Fibroblast of mammary gland (primary cell): ENCODE measurements around the gene KCNMA1.

Experiments used
- DNase-seq: peaks from one replicate; pipeline ENCODE4 v3.0.0-alpha.2; 2010; ENCODE audit warnings: low read depth
- H3K4me3 ChIP-seq: 2 replicates; pipeline ENCODE4 v1.5.1; 2011; ENCODE audit warnings: low read depth, mild to moderate bottlenecking, low read length, moderate library complexity; ENCODE audit not compliant: control insufficient read depth
- TF ChIP-seq, protein P1 (sequence below): conservative IDR thresholded peaks from 2 replicates; pipeline ENCODE4 v1.5.1; 2011; ENCODE audit warnings: low read depth, low read length, inconsistent platforms; ENCODE audit not compliant: control insufficient read depth, insufficient read depth

Gene KCNMA1

DNA sequence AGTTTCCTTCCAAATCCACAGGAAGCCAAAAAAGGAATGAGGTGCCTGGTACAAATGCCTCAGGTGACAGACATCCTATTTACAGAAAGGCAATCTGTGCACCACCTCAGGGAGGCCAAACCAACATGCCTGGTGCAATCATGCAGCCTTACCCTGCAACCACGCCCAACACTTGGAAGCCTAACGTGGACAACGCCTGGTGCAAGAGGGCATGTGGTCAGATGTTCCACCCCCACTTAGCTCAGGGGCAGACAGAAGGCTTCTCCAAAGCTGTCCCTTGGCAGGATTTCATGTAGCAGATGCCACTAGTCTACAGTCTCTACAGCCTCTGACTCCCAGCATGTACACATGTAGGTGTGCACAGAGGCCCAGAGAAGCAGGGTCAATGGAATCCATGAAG, 89.5 kb downstream of the KCNMA1 start:
- no peak overlapping the region for H3K4me3 ChIP-seq
- DNase-seq: no peak
- TF ChIP-seq, protein P1, sequence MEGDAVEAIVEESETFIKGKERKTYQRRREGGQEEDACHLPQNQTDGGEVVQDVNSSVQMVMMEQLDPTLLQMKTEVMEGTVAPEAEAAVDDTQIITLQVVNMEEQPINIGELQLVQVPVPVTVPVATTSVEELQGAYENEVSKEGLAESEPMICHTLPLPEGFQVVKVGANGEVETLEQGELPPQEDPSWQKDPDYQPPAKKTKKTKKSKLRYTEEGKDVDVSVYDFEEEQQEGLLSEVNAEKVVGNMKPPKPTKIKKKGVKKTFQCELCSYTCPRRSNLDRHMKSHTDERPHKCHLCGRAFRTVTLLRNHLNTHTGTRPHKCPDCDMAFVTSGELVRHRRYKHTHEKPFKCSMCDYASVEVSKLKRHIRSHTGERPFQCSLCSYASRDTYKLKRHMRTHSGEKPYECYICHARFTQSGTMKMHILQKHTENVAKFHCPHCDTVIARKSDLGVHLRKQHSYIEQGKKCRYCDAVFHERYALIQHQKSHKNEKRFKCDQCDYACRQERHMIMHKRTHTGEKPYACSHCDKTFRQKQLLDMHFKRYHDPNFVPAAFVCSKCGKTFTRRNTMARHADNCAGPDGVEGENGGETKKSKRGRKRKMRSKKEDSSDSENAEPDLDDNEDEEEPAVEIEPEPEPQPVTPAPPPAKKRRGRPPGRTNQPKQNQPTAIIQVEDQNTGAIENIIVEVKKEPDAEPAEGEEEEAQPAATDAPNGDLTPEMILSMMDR: no peak

DNA sequence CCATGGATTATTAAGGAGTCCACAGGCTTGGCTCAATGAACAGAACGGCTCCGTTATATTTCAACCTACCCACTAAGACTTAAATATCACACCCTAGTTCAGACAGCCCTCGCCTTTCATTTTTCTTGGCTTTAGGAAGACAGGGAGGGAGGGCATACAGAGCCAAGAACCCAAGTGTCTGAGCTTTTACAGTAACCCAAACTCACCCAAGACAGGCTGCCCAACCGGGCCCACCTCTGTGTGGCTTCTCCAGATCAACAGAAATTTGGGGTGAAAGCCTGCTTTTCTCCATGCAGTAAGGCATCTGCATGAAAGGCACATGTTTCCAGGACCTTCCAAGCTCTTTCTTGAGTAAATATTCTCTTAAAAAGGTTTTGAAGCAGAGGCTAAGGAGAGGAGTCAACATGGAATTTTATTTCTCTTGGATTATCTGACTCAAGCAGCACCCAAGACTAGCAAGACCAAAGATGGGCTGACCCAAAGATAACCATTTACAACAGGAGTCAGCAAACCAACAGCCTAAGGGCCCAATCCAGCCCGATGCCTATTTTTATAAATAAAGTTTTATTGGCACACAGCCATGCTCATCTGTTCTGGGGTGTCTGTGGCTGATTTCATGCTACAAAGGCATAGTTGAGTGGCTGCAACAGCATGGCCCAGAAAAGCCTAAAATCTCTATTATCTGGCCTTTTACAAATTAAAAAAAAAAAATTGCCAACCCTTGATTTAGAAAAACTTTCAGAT, 90.1 kb downstream of the KCNMA1 start:
- TF ChIP-seq, protein P1: no peak
- no peak for DNase-seq

DNA sequence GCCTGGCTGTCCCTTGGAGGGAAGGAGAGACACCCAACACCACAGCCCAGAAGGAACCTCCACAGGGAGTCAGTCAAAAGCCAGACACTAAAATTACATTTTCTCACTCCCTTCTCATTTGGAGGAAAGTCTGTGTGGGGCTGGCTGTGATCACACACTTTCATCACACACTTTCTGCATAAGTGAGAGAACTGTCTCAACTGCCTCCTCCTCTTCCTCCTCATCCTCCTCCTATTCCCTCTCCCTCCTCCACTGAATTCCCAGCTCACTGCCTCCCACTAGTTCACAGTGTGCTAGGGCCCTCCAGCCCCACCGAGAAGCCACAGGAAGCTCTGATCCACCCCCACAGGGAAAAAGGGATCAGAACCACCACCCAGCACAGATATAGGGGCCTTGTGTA, 91.6 kb downstream of the KCNMA1 start:
- no peak overlapping the region for H3K4me3 ChIP-seq
- TF ChIP-seq, protein P1: no peak
- DNase-seq: no peak

More for the DNA sequence above, 90.1 kb downstream of the KCNMA1 start:
- H3K4me3 ChIP-seq: no peak overlapping the region

DNA sequence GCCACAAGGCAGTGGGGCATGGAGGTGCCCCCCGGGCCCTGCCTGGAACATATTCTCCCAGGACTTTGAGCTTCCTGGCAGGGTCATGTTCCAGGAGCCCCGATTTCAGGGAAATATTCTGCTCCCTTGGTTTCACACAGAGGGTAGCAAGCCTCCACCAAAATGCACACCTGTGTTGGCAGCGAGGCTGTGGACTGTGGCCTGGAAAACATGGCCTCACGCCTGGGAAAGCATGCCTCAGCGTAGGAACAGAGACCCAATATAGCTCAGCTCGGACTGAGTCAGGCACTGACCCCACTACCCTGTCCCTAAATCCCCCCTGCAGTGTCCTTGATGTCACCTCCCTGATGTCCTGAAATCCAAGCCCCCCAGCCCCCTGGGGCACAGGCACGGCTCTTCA, 92.0 kb downstream of the KCNMA1 start:
- TF ChIP-seq, protein P1: no peak
- H3K4me3 ChIP-seq: no peak overlapping the region
- DNase-seq: no peak

DNA sequence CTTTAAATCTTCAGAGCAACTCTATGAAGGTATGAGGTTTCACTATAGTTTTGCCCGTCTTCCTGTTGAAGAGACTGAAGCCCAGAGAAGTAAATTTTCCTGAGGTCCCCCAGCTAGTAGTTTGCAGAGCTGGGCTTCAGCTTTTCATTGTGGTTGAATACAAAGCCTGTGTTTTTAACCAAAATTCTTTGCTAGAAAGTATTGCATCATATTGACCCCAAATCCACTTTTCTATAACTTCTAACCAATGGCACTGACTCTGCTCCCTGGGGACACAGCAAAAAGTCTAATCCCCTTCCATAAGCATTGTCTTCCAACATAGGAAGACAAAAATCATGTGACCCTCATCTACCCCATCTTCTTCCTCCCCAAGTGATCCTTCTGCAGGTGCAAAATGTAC, 93.0 kb downstream of the KCNMA1 start:
- no peak overlapping the region for H3K4me3 ChIP-seq
- TF ChIP-seq, protein P1: no peak
- DNase-seq: no peak

DNA sequence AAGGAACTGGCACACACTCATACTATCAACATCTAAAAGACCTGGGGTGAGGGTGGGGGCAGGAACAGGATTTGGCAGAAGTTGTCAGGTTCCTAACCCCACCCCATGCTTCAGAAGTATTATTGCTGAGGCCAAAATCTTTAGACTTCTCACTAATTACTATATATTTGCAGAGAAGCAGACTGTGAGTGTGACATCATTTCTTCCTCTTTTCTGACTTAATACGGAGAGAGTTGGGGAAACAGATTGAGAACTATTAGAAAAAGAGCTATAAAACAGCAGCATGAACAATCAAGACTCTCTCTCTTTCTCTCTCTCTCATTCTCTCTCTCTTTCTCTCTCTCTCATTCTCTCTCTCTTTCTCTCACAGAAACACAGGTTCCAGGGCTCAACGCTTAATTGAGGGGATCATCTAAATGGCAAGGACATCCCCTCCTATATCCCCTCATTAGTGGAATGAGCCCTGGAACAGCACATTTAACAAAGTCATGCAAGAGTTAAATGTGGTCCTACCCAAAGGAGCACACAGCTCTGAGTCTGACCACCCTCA, 94.8 kb downstream of the KCNMA1 start:
- no peak overlapping the region for H3K4me3 ChIP-seq
- TF ChIP-seq, protein P1: no peak
- no peak for DNase-seq
